OCI-LY3 (cell line): ENCODE measurements around the gene LRRTM1.

ENCODE experiments used
- EZH2phosphoT487 ChIP-seq: fragments of 200-600 bp; shearing (Covaris generic); IDR thresholded peaks from 2 replicates; pipeline ENCODE4 v1.6.1; 2018; ENCODE audit warnings: antibody characterized with exemption, mixed run types, low read depth
- TF ChIP-seq, protein P1 (sequence below): fragments of 200-600, 300-600 bp; sonication (generic); IDR thresholded peaks from 2 replicates; pipeline ENCODE4 v1.5.1; 2014; ENCODE audit warnings: antibody characterized with exemption, low read length, low read depth

DNA sequence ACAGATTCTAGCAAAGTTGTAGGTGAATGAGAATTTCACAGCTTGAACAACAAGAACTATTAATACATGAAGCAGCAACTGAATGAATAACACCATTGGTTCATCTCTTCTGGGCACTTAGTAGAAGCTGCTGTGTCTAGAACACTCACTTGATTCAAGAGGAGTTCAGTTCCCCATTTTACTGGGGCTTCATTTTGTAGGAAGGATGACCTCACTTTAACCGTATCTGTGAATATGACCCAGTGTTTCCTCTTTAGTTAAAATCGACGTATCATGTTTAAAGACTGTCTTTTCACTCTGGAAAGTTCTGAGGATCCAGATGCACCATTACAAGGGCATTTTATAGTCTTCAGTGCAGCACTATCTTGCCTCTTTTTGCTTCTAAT, 47.8 kb downstream of the LRRTM1 start:
- TF ChIP-seq, protein P1, sequence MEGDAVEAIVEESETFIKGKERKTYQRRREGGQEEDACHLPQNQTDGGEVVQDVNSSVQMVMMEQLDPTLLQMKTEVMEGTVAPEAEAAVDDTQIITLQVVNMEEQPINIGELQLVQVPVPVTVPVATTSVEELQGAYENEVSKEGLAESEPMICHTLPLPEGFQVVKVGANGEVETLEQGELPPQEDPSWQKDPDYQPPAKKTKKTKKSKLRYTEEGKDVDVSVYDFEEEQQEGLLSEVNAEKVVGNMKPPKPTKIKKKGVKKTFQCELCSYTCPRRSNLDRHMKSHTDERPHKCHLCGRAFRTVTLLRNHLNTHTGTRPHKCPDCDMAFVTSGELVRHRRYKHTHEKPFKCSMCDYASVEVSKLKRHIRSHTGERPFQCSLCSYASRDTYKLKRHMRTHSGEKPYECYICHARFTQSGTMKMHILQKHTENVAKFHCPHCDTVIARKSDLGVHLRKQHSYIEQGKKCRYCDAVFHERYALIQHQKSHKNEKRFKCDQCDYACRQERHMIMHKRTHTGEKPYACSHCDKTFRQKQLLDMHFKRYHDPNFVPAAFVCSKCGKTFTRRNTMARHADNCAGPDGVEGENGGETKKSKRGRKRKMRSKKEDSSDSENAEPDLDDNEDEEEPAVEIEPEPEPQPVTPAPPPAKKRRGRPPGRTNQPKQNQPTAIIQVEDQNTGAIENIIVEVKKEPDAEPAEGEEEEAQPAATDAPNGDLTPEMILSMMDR: no peak
- no peak for TF ChIP-seq EZH2phosphoT487
